ENCODE data around the gene GNAS.
A peak's percentile ranks its signal among the peaks of the same experiment; 100 is the strongest.

GNAS gene

GRCh38 chr20:58883241-58883691, 30.8 kb downstream of the GNAS start:
- DNase-seq: no peak

DNA sequence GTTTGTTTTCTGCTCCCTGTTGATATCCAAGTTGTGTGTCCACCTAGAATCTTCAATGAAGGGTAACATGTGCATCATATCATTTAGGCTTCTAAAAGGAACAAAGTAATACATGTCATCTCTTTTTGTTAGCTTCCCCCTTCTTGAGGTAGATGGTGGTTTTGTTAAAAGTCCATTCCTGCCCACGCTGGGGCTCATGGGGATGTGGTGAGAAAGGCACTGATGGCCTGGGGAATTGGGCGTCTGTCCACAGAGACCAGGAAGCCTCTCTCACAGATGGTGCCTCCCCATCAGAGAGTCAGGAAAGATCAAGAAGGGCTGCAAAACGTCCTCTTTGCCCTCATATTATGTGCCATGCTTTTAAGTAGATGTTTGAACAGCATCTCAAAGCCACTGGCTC, 32.5 kb downstream of the GNAS start:
- no peak for DNase-seq

DNA sequence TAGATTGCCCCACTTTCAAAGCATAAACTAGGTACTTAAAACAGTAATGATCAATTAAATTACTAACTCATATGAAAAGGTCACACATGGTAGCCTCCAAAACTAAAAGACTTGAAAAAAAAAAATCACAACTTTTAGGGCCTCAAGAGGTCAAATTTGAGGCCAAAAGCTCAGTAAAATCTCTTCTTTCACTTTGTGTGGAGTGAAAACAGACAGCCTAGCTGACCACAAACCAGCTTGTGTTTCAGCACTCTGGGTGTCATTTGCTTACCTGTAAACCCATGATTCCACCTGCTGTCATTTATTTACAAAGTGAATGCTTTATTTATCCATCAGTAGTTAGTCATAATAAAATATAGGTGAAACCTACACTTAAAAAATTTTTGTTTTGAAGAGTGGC, 34.0 kb downstream of the GNAS start:
- no peak for DNase-seq

- no peak for DNase-seq
These were observed 35.6 kb downstream of the GNAS start for GRCh38 chr20:58888103-58888502.

GRCh38 chr20:58888521-58889333, 36.2 kb downstream of the GNAS start:
- DNase-seq: peak; percentile 87

DNA sequence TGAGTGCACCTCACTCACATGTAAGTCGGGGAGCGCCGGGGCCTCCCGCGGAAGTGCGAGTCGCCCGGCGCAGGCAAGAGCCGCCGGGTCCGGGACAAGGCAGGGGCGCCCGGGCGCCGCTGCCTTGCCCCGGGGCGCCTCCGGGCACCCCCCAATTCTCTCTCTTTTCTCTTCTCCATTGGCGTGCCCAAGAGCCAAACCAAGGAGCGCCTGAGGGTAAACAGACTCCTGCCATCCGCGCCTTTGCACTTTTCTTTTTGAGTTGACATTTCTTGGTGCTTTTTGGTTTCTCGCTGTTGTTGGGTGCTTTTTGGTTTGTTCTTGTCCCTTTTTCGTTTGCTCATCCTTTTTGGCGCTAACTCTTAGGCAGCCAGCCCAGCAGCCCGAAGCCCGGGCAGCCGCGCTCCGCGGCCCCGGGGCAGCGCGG, 36.8 kb downstream of the GNAS start:
- DNase-seq: no peak

DNA sequence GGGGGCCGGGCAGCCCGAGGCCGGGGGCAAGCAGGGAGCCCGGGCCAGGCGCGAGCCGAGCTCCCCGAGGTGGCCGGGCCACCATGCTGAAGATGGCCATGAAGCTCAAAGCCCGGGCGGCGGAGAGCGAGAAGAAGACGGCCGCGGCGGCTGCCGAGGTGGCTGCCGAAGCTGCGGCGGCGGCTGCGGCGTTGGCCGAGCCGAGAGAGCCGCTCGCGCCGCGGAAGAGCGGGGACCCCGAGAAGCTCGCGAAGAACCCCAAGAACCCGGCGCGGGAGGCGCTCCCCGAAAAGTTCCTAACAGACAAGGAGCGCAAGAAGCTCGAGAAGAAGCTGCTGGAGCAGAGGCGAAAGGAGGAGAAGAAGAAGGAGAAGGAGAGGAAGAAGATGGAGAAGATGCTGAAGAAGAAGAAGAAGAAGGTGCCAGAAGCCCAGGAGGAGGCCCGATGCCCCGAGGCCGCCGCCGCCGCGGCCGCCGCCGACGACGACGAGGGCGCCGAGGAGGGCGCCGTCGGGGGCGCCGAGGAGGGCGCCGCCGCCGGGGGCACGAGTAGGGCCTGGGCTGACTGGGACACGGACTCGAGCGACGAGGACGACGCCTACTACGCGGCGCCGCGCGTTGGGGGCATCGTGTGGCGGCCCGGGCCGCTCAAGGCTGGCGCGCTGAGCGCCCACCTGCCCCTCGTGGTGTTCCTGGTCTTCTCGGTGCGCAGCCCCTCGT, 37.4 kb downstream of the GNAS start:
- no peak for DNase-seq

GRCh38 chr20:58890518-58891085, 38.1 kb downstream of the GNAS start:
- DNase-seq: peak; percentile 74

- DNase-seq: peak; percentile 72
These were observed 38.7 kb downstream of the GNAS start for GRCh38 chr20:58891086-58891717.

DNA sequence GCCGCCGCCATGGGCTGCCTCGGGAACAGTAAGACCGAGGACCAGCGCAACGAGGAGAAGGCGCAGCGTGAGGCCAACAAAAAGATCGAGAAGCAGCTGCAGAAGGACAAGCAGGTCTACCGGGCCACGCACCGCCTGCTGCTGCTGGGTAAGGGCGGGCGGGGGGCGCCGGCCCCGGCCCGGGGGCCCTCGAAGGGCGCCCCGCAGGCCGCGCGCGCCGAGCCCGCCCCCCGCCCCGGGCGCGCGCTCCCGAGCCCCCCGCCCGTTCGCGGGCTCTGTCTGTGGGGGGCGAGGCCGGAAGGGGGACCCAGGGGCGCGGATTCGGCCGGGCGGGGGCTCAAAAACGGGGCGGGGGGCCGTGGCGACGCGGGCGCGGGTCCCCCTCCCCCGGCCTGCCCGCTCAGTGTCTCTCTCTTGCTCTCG, 39.2 kb downstream of the GNAS start:
- DNase-seq: peak; percentile 46

DNA sequence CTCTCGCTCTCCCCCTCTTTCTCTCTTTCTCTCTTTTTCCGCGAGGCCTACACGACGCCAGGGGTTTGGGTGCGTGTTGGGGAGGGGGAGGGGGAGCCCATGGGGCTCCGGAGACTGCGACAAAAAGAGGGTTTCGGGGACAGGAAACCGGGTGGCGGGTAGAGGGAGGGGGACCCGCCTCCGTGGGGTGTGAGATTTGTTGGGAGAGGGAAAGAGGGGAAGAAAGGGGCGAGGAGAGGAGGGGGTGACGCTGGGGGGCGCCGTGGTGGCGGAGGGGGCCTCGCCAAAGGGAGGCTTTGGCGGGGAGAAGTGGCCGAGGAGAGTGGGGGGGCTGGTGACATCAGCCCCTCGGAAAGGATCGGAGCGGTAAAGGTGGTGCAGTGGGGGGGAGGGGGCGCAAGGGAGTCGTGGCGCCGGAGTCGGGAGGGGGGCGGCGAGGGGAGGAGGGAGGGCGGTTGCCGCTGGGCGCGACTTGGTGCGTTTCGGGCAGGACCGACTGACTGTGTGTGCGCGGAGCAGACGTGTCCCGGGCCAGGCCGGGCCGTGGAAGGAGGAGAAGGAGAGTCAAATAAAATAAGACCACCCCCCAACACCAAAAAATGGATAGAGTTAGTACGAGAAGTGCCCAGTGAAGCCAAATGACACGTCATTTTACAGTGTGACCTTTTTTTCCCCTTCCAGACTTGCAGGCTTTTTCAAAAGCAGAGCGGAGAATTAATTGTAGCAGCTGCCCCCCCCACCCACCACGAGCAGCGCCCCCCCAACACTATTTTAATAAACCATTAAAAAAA, 39.8 kb downstream of the GNAS start:
- DNase-seq: peak; percentile 81

- no peak for DNase-seq
These were observed 40.4 kb downstream of the GNAS start for GRCh38 chr20:58892932-58893224.

GRCh38 chr20:58893355-58894120, 41.0 kb downstream of the GNAS start:
- peak; percentile 70 for DNase-seq

DNA sequence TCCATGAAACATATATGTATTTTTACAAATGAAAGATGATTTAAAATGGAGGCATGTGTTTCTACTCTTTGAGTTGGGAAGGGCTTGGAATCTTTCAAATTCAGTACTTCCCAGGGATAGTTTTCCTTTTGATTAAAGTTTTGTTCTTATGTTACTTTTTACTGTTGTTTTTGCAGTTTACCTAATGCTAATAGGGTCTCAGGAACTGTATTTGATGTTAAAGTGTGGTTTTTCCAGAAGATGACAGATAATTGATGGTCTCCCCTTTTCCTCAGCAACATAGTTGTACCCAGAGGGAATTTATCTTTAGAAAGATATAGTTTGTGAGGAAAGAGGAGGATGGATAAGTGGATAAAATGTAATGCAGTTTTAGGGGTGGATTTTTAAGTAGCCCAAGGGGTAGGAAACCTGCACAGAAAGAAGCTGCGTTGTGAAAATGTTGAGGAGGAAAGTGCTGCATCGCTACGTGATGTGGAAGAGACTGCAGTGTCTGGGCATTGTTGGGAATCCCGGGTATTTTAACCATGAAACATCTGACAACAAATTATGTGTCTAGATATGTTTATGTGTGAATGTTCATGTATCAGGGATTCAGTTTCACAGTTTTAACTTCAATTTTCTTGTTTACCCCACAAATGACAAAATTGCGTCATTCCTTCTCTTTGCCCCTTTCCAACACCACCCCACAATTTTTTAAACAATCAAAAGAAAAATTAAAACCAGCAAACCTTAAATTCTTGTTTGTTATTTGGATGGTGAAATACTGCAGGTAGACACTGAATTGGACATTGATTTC, 42.3 kb downstream of the GNAS start:
- no peak for DNase-seq

GRCh38 chr20:58895448-58896180, 43.1 kb downstream of the GNAS start:
- no peak for DNase-seq

DNA sequence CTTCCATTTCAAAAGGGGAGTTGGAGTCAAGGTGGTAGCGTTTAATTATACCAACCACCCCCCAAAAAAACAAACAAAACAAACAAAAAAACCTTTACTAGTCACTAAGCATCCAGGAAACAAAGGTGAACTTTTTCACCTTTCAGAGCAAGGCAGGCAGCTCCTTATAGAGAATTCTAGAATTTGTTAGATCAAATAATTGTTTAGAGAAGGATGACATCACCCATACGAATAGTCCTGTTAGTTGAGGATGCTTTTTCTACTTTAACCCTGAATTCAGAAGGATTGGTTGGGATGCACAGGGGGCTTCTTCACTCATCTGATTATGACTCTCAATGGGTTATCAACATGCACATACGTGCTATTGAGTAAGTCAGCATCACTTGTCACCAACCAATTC, 44.3 kb downstream of the GNAS start:
- DNase-seq: no peak

DNA sequence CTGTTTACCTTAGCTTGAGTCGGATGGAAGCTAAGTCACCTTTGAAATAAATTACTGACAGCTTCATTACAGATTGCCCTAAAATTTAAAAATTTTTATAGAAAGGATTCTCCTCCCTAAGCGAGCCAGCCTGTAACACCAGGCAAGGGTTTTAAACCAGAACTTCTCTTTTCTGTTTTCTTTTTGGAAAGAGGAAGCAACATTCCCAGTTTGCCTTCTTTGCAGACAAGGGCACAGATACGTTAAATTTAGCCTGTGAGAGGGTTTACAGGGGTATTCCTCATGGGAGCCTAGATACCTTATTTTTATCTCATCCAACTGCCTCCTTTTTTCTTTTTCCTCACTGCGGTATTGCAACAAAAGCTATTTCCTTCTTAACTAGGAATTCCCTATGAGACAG, 45.0 kb downstream of the GNAS start:
- no peak for DNase-seq

GRCh38 chr20:58898629-58899408, 46.3 kb downstream of the GNAS start:
- DNase-seq: no peak

DNA sequence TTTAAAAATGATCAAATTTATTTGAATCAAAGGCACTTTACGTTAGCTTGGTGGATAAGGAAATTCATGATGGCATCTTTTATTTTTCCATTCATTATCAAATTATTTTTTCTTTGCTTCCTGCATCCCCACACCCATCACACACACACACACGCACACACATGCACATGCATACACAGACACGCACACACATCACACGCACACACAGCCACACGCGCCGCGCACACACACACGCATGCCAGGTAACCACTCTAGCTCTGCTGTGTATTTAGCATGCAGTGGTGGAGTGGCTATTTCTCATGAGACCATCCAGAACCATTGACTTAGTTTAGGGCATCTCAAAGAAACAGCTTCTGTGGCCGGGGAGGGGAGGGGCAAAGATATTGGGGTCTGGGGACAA, 47.0 kb downstream of the GNAS start:
- no peak for DNase-seq

DNA sequence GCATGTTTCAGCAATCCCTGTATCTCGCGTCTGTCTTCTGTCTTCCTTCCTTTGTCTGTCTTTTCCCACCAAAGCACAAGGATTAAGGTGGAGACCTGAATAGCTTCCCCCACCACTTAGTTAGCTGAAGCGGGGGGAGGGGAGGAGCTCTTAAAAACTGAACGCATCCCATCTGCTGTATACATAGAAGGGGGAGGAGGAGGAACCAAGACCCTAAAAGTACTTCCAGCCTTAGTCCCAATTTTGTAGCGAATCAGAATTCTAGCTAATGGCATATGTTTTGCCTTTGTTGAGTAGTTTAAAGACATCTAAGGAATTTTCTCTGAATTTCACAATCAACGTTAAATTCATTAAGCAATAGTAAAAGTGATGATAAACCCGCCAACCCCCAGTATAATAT, 47.9 kb downstream of the GNAS start:
- no peak for DNase-seq

All from activated CD4-positive, alpha-beta T cell treated with anti-CD3 and anti-CD28 coated beads, Interleukin-2, Interleukin-6, amounts not matched to agents 100 ng/mL and 50 ng/mL, durations not matched to agents 16 hours and 8 hours (primary cell).